Measurements from ENCODE around the gene ZNF433.

ZNF433 gene

GRCh38 chr19:12052497-12053169, 17.2 kb upstream of the ZNF433 start, which contains the start of gene ZNF878:
ZNF878 (minus strand) TSS chr19:12052961; CDS start chr19:12052801, 160 bp downstream.
- peak; percentile 24 for TF ChIP-seq CTCF (IDR thresholded peaks at IDR 0.05; ENCODE audit: low read depth, low read length, missing control alignments)
- DNase-seq (ENCODE audit: low read depth), result peak; percentile 72
- H3K4me3 ChIP-seq (ENCODE audit: low read depth, low read length), result peak within 1 kb of the TSS; percentile 77

GRCh38 chr19:12052091-12052496, 16.6 kb upstream of the ZNF433 start:
- no peak for TF ChIP-seq CTCF (IDR thresholded peaks at IDR 0.05; ENCODE audit: low read depth, low read length, missing control alignments)
- peak overlapping the region; percentile 77 for H3K4me3 ChIP-seq (ENCODE audit: low read depth, low read length)
- DNase-seq (ENCODE audit: low read depth), result no peak

GRCh38 chr19:12047868-12048267, 12.4 kb upstream of the ZNF433 start:
- no peak overlapping the region for H3K4me3 ChIP-seq (ENCODE audit: low read depth, low read length)
- DNase-seq (ENCODE audit: low read depth), result no peak
- no peak for TF ChIP-seq CTCF (IDR thresholded peaks at IDR 0.05; ENCODE audit: low read depth, low read length, missing control alignments)

- no peak for TF ChIP-seq CTCF (IDR thresholded peaks at IDR 0.05; ENCODE audit: low read depth, low read length, missing control alignments)
- DNase-seq (ENCODE audit: low read depth), result no peak
- H3K4me3 ChIP-seq (ENCODE audit: low read depth, low read length), result no peak overlapping the region
Observed at GRCh38 chr19:12043752-12044422, 8.4 kb upstream of the ZNF433 start.

GRCh38 chr19:12042893-12043292, 7.4 kb upstream of the ZNF433 start:
- H3K4me3 ChIP-seq (ENCODE audit: low read depth, low read length), result no peak overlapping the region
- no peak for DNase-seq (ENCODE audit: low read depth)
- no peak for TF ChIP-seq CTCF (IDR thresholded peaks at IDR 0.05; ENCODE audit: low read depth, low read length, missing control alignments)

GRCh38 chr19:12034620-12035019, 859 bp downstream of the ZNF433 start:
- TF ChIP-seq CTCF (IDR thresholded peaks at IDR 0.05; ENCODE audit: low read depth, low read length, missing control alignments), result no peak
- no peak overlapping the region; the same call in 1 of the 2 replicates for H3K4me3 ChIP-seq (ENCODE audit: low read depth, low read length)
- DNase-seq (ENCODE audit: low read depth), result no peak

Measured in GM12864 (cell line).